HL-60/S4 treated with retinoic acid at 250 ng/mL for 4 days and 3 days (cell line): ENCODE measurements around the gene RPS6KA2.

Experiments used
- in situ Hi-C: fragments of 300-500 bp; cut with MboI; formaldehyde crosslinking; loops from 2 replicates; pipeline ENCODE4 v1.7.0; 2022; ENCODE audit warnings: low sequenced_read_pairs

RPS6KA2 gene

DNA sequence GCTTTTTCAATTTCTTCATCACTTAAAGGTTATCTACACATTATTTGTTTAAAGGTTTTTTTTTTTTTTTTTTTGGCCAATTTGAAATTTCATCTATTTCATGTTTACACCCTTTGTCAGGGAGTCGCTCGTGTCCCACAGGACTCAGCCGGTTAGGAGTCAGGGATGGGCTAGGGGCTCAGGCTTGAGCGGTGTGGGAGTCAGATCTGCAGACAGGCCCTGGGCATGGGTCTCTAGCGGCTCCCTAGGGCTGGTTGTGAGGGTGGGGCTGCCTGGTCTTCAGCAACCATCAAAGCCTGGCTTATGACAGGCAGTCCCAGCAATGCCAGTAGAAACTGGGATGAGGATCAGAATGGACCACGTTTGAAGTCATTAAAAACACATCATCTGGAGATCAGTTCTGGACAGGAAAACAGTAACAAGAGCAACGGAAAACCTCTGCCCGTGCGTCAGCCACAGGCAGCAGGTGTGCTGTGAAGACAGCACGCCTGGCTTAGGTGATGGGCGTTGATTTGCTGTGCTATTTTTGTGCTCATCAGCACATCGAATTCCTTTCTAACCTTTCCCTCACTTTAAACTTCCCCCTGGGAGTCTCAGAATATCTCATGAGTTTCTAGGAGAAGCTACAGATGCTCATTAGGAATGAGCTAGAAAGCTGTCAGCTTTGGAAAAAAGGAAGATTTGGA lies 153.0 kb downstream of the RPS6KA2 start:
- in situ Hi-C loops = no loop called here

DNA sequence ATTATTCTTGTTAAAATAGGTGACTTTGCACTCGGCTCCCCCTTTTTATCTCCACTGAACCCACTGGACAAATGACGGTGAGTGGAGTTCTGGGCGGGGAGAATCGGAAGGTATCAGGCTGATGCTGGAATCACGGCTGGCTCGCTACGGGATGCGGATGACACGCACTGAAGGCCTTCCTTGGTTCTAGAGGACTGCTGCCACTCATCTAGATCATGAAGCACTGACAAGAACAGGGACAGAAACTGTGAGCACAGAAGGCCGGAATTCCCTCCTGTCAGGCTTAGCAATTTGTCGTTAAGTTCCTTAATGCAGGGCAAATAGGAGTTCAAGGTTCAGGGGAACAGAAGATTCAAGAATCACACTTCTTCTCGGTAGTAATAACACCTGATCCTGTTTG lies 154.4 kb downstream of the RPS6KA2 start:
- in situ Hi-C loops = no loop called here

DNA sequence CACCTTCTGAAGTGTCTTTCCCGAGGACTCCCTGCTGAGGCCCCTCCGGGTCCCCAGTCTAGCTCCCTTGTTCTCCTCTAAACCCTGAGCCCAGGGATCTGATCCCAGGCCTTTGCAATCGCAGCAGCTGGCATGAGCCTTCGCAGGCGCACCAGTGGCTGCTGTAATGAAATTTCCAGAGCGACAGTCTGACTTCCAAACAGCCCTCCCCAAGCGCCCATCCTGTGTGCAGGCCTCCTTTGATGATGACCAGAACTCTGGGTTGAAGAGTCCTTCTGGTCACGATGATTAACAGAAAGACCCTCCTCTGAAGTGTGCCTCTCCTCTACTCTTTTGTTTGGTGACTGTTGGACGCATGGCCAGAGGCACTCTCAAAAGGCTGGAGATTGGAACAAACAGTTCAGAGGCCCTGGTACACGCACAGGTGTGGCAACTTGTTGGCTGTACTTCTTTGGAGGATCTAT lies 155.2 kb downstream of the RPS6KA2 start:
- in situ Hi-C loops = no loop called here

DNA sequence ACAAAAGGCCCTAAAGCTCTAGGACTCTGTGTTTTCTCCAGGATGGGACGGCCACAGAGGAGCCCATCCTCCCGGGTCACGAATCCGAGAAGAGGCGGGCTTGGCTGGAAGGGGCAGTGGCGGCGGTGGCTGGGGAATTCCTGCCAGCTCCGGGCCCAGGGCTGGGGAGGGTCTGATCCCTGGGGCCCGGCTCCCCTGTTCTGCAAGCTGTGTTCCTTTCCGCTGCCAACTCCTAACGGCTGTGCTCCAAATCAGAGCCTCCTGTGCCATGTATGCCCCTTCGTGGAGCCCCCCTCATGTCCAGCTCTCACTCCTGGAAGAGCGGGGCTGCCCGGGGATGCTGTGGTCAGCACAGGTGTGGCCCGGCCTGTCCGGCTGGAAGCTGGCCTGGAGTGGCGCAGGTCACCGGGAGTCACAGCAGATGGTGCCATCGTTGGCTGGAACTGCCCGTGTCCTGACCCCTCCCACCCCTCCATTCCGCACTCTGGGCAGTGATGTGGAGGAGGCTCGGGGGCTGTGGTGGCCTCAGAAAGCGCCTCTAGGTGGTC lies 156.1 kb downstream of the RPS6KA2 start:
- in situ Hi-C loops = no loop called here

DNA sequence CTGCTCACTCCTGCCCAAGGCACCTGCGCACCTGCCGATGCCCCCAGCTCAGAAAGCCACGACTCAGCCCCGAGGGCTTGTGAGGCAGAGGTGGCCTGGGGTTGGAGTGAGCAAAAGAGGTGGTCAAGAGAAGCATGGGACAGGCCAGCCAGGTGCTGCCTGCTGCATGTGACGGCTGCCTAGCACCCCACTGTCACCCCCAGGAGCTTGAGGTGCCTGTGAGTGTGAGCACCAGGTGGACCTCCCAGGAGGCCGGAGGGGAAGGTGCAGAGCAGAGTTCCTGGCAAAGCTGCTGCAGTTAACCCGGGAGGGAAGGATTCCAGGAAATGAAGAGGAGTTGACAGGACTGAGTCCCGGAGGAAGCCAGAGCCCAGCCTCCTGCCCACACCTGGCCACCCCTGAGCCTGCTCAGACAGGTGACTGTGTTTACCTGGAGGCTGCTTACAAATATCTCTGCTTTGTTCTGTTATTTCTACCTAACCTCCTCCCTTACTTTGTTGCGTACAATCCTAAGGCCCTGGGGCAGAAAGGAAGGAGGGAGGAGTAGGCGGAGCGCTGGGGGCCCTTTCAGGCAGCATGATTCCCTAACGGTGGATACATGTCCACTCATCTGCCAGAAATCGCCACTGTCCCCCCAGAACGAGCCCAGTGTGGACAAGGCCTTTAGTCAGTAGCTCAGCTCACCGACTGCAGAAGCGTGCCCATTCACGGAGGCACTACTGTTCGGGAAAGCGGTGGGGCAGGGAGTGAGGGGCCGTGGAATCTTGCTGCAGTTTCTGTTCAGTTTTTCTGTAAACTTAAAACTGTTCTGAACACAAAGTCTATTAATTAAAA lies 156.8 kb downstream of the RPS6KA2 start:
- in situ Hi-C loops = no loop called here

DNA sequence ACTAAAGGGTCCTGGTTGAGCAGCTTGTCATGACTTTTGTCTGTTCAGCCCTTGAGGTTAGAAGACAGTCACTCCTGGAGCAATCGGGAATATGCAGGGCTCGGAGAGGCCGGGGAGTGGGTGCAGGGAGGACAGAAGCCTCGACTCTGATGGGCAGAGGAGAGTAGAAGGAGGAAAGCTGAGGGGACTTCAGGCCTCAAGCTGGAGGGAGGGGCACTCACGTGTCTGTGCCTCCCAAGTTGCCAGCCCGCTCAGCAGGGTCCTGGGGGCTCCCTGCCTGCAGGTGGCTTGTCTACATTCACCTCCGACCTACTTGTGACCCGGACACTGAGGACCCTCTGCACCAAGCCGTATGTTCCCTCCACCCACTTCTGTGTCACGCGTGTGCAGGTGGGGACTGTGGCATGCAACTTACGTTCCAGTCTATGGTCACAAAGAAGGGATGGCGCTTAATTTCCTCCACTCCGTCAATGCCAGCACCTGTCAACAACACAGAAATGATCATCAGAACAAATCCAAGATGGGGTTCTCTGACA lies 157.6 kb downstream of the RPS6KA2 start:
- in situ Hi-C loops = no loop called here

DNA sequence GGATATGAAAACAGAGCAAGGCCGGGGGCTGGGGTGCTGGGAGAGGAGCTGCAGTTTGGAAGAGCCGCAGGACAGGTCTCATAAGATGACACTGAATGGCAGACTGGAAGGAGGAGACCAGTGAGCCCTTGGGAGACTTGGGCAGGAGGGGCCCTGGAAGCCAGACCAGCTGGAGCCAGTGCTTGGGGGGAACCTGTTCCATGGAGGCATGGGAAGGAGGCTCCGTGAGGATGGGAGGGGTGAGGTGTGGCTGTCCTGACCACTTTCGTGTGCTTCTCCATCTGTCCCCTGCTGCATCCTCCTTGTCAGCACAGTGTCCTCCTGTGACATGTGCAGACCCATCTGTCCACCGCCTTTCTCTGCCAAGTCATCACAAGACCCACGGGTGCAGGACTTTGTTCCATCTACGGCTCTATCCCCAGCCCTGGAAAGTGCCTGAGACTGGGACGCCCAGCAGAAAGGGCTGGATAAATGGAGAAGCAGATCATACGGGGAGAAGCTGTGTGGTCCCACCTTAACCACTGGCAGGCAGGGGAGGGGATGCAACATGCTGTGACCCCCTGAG lies 159.5 kb downstream of the RPS6KA2 start:
- in situ Hi-C loops = no loop called here

DNA sequence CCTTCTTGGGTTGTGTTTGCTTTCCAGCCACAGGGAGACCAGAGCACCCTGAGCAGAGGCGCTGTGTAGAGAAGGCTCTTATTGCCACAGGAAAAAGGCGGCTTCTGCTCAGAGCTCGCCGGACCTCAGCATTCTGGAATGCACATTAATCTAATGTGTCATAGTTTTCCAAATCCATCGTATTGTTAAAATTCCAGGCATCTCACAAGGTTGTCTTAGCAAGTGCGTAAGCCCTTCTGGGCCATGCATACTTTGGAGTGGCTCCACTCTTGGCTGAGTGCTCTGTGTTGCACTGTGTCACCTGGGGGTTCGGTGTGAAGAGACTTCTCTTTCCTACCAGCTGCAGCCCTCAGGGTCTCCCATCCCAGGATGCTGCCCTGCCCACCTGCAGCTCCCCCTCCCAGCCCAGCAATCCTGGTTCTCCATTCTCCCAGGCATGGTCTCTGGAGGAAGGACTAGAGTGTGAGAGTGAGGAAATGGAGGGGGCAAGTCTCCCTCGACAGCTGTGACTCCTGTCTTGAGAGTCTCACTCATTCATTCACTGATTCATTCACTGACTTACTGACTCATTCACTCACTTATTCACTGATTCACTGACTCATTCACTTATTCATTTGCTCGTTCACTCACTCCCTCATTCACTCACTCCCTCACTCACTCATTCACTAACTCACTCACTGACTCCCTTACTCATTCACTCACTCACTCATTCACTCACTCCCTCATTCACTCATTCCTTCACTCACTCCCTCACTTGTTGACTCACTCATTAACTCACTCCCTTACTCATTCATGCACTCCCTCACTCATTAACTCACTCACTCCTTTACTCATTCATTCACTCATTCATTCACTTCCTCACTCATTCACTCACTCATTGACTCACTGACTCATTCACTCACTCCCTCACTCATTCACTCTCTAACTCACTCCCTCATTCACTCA lies 160.6 kb downstream of the RPS6KA2 start:
- in situ Hi-C loops = no loop called here

DNA sequence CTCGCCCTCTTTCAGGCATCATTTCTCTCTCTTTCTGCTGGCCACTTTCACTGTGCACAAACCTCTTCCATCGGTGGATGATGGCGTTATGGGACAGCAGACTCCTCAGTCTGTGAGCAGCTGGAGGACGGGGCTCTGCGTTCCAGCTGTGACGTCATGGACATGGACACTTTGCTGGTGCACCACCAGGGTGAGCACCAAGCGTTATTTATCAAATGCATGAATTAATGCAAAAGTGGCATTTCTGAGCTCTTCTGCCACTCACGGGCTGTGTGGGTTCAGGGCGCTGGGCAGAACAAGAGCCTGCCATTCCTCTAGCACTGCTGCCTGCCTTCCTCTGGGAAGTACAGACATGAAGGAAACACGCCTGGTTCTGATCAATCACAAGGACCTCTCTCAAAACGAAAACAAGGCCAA lies 161.4 kb downstream of the RPS6KA2 start:
- in situ Hi-C loops = no loop called here

DNA sequence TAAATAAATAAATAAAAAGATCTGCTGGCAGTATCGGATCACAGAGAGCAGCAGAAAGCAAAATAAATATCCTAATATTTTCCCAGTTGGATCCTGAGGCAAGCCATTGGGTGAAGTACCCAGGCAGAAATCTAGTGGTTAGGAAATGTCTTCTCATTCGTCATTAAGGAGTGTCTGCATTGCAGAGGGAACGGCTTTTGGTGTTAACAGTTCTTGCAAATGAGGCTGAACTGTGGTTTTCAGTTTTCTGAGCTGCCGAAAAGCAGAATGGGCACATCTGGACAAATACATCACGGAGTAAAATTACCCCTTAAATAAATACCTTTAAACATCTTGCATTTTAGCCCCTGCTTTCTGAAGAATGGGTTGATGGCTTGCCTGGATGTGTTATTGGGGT lies 162.1 kb downstream of the RPS6KA2 start:
- in situ Hi-C loops = no loop called here

DNA sequence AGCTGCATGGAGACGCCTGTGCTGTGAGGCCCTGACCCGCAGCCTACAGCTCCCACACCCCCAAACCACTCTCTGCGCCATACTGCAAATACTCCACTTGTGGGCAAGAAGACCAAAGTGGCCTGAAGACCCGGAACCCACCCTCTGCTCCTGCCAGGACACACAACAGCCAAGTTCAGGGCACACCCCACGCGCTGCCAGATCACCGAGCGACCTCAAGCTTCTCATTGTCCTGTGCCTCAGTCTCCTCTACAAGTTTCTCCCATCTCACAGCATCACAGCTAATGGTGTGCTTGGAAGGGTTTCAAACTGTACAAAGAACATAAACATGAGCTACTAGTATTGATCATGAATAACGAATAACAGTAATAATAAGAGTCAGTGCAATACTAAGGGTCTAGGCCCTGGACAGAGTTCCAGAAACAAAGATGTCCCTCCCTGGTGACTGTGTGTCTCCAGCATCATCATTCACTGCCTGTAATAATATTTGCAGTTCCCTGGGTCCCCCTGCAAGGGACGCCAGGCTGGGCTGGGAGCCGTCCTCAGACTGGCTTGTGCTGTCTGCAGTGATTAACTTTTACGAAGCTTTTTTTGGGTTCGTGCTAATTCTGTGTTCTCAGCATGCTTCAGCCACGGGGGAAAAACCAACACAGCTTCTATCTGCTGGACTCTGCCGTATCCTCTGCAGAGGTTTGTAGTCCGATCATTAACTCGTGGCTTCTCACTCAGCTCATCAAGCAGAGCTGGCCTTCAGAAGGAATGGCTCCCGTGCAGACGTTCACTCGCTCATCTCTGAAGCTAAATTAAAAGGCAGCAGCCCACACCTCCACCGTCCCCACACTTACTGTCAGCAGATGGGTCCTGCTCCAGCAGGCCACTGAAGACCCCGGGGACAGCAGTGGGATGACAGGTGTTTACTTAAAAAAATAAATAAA lies 162.7 kb downstream of the RPS6KA2 start:
- in situ Hi-C loops = no loop called here

DNA sequence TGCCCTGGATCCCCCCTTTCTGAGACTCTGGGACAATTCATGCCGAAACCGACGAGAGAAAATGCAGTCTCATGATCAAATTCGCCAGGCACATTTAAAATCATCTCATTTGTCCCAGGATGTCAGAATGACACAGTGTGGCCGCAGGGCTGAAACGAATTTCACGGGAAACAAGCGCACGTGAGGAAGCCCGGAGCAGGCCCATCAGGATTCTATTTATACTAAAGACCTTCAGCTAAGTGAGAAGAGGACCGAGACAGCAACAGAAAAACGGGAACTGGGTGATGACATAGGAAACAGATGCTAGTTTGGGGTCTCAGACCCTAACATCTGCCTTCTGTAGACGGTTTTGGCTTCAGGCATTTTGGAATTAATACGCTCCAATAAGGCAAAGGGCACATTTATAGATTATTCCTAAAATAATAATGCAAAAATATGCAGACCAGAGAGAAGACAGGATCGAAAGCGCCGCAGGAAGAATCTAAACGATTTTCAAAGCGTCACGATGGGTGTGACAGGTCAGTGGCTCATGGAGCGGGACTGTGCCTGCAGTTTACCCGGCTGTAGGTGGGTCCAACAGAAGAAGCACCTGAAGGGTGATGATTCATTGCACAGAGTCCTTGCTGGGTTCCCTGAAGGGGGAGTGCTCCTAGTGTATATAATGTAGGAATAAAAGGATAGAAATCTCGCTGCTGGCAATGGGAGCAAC lies 163.5 kb downstream of the RPS6KA2 start:
- in situ Hi-C loops = no loop called here

DNA sequence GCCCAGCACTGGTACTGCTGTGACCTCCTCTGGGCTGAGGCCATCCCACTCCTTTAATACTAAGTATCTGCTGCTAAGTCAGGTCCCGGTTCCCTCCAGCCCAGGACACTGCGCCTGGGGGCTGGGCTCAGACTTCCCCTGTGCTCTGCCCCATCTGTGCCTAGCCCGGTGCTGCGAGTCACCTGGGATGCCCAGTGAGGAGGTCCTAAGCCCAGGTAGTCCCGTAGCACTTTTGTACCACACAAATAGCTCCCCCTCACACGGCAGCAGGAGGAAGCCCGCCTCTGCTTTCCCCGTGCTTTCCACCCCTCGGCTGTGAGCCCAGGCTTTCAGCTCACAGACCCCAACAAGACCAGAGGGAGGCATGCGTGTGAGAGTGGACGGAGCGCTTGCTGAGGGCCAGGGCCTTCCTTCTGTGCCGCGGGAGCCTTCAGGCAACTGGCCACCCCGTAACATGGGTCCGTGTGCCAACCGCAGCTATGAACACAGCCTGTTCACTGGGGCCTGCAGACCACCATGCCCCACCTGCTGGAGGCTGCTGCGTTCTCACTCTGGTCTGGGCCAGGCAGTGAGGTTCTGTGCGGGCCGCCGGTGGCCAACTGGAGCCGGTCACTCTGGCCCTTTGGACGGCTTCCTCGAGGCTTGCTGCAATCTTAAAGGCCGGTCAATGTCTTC lies 164.5 kb downstream of the RPS6KA2 start:
- in situ Hi-C loops = no loop called here

DNA sequence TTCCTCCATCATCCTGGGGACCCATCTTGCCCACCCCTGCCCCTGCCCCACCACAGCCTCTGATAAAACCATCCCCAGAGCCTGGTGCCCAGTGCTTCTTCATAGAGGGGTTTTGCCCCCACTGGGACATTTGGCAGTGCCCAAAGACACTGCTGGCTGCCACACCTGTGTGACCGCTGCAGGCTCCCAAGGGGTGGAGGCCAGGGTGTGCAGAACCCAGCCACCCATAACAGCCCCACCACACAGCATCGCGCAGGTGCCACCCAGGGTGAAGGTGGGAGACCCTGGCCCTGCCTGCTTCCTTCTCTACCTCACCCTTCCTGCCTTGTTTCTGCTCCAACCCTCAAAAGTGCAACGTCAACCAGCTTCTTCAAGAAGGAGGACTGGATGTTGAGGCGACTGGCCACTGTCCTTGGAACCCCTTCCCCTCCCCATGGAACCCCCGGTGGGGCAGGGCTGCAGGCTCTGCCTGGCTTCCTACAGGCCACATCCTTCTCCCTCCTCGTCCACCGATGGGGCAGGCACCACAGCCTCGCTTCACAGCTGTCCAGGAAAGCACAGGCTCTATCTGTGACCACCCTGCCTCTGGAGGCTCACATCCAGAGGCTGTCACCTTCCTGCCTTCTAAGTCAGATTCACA lies 165.1 kb downstream of the RPS6KA2 start:
- in situ Hi-C loops = no loop called here

DNA sequence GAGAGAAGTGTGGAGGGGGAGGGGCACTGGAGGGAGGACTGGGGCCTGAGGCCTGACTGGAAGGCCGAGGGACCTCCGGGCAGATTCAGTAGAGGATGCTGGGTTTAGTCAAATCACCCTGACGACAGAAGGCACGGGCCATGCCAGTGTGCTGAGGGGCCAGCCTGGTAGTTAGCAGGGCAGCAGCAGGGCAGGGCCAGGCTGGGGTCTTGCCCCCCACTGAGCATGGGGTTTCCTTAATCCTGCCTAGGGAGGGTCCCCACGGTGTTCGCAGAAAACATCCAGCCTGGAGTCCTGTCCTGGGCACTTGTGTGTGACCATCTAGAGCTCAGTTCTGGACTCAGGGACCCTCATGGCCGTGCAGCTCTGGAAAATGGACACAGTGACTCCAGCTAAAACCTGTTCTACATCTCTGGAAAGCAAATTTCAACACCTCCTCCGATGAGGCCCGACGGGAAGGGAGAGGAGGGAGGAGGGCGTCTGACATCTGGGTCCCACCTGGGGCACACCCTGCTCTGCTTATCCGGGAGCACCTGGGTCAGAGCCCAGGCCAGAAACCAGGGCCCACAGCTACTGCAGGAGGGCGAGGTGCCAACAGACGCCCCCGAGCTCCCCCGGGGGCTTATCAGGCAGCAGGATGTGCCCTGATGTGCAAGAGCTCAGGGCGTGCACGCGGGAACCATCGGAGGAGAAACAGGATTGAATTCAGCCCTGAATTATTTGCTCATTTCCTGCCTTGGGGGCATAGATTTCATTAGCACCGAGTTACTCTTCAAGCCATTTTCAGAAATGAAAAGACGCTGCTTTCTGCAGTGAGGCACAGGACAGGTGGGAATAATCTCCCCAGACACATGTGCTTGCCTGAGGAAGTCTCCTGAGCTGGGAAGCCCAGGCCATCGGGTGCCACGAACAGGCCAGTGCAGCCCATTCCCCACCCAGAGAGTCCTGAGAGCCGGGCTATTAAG lies 166.3 kb downstream of the RPS6KA2 start:
- in situ Hi-C loops = no loop called here

DNA sequence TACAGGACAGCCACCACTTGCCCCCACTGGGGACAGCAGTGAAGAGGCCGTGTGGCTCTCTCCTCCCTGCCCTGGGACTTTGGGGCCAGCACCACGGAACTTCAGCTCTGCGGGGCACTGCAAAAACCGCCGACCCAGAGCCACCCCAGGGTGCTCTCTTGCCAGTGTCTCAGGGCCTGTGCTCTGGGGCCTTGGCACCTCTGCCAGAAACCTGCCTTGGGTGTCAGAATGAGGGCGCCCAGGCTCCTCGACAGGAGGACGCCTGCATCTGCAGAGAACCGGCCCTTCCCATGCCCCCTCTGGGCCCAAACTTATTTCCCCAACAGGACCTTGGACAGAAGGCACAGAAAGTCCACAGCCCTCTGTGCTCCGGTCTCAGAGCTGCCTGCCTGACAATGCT lies 167.1 kb downstream of the RPS6KA2 start:
- in situ Hi-C loops = no loop called here
